PC-9 (cell line): ENCODE measurements around the gene PTPRR. TPM values are rescaled to one million over a fixed set of nuclear protein-coding genes. Genes with fewer than 3 reads are reported as not detected.

Experiments
- BruUV-seq: library from RNA; stranded (reverse); fragments of 400-500 nt; replicated peaks from 2 replicates; lab custom pipeline; 2021; lab: Mats Ljungman, UMichigan
- CTCF ChIA-PET: fragments of 300-600 bp; sonication (Branson Sonifier 250); formaldehyde crosslinking; loops from one replicate; lab custom pipeline; 2022; ENCODE audit warnings: antibody characterized with exemption; lab: Charles Lee
- POLR2A ChIA-PET: fragments of 300-600 bp; sonication (Branson Sonifier 250); formaldehyde crosslinking; loops from one replicate; lab custom pipeline; 2022; ENCODE audit warnings: antibody characterized with exemption; ENCODE audit not compliant: unreplicated experiment; lab: Charles Lee
- DNase-seq, 2 experiments: peaks; one replicate each; pipeline versions ENCODE4 v3.0.0 to v3.0.0-alpha.2; 2015 to 2022; ENCODE audit warnings: mixed read lengths in 1 of 2
- H2AFZ ChIP-seq: fragments of 200-600 bp; sonication (generic); 2 replicates; pipeline ENCODE4 v1.8.1; 2017; ENCODE audit warnings: antibody characterized with exemption
- H3F3A ChIP-seq: fragments of 200-600 bp; sonication (generic); 2 replicates; pipeline ENCODE4 v1.8.1; 2017; ENCODE audit warnings: antibody characterized with exemption, mild to moderate bottlenecking, low read depth; ENCODE audit not compliant: insufficient read depth
- H3K27ac ChIP-seq: fragments of 200-600 bp; sonication (generic); 2 replicates; pipeline ENCODE4 v1.6.1; 2016; ENCODE audit warnings: mixed run types
- H3K27me3 ChIP-seq: fragments of 200-600 bp; sonication (generic); 2 replicates; pipeline ENCODE4 v1.6.1; 2016; ENCODE audit warnings: low read depth, mixed run types; ENCODE audit not compliant: insufficient read depth
- H3K36me3 ChIP-seq: fragments of 200-600 bp; sonication (generic); 2 replicates; pipeline ENCODE4 v1.6.1; 2016; ENCODE audit warnings: low read depth, mixed run types
- H3K4me1 ChIP-seq: fragments of 200-600 bp; sonication (generic); replicated peaks from 2 replicates; pipeline ENCODE4 v1.6.1; 2016; ENCODE audit warnings: mixed run types; ENCODE audit not compliant: insufficient read depth
- H3K4me2 ChIP-seq: fragments of 200-600 bp; sonication (generic); 2 replicates; pipeline ENCODE4 v1.6.1; 2017; ENCODE audit warnings: mixed run types
- H3K4me3 ChIP-seq: fragments of 200-600 bp; sonication (generic); 2 replicates; pipeline ENCODE4 v1.6.1; 2016; ENCODE audit warnings: mixed run types
- H3K79me2 ChIP-seq: fragments of 200-600 bp; sonication (generic); 2 replicates; pipeline ENCODE4 v1.6.1; 2017; ENCODE audit warnings: low read depth, mixed run types
- H3K9me2 ChIP-seq: fragments of 200-600 bp; sonication (generic); 2 replicates; pipeline ENCODE4 v1.8.1; 2017; ENCODE audit warnings: mild to moderate bottlenecking; ENCODE audit not compliant: insufficient read depth
- H3K9me3 ChIP-seq: fragments of 200-600 bp; sonication (generic); 2 replicates; pipeline ENCODE4 v1.8.1; 2016; ENCODE audit warnings: low read depth; ENCODE audit not compliant: insufficient read depth
- H4K20me1 ChIP-seq: fragments of 200-600 bp; sonication (generic); 2 replicates; pipeline ENCODE4 v1.8.1; 2017; ENCODE audit not compliant: insufficient read depth
- CTCF ChIP-seq: fragments of 200-600 bp; sonication (generic); conservative IDR thresholded peaks from 2 replicates; pipeline ENCODE4 v1.6.1; 2017; ENCODE audit warnings: mixed run types, antibody characterized with exemption, mild to moderate bottlenecking, moderate library complexity
- EZH2 ChIP-seq: fragments of 200-600 bp; sonication (generic); IDR thresholded peaks from 2 replicates; pipeline ENCODE4 v1.8.0; 2017; ENCODE audit warnings: antibody characterized with exemption, low read depth
- intact Hi-C: fragments of 100-400 bp; cut with micrococcal nuclease; formaldehyde crosslinking; loops from one replicate; pipeline ENCODE4 v1.10.0; 2022; ENCODE audit not compliant: unreplicated experiment
- total RNA-seq: library from RNA; stranded (reverse); gene quantifications from 2 replicates; pipeline ENCODE4 v1.2.3, GENCODE V29; 2021

Gene PTPRR
- total RNA-seq, 1 experiment from 2014 or later, result 12.2 TPM

- H3K4me2 ChIP-seq, result no peak overlapping the region
- ChIA-PET CTCF (interaction anchor here (0.6 to 1.9 kb wide), 9 partner anchors 20 to 1487 kb away, joined by 3 to 23 read pairs (median 3); no protein-coding TSS in a partner anchor), POLR2A (no interaction called here)
- H4K20me1 ChIP-seq, result no peaks in the 10 kb centered on the region
- intact Hi-C loops, result loop anchor here (1.0 to 5.0 kb wide), 4 partner anchors 89 to 1013 kb away; no protein-coding TSS in a partner anchor
- no peak overlapping the region for H3K27ac ChIP-seq
- no peaks in the 10 kb centered on the region for H3K9me3 ChIP-seq
- no peak overlapping the region for H2AFZ ChIP-seq
- H3K9me2 ChIP-seq, result no peaks in the 10 kb centered on the region
- no peaks in the 10 kb centered on the region for H3K27me3 ChIP-seq
- H3K4me1 ChIP-seq, result no peaks in the 10 kb centered on the region
- no peak for TF ChIP-seq EZH2
- peak; percentile 85 for TF ChIP-seq CTCF
- BruUV-seq, result no TSS peak
- H3F3A ChIP-seq, result no peaks in the 10 kb centered on the region
- H3K79me2 ChIP-seq, result no peaks in the 10 kb centered on the region
- H3K36me3 ChIP-seq, result no peaks in the 10 kb centered on the region
- DNase-seq, result peak; percentile 30 to 43
- H3K4me3 ChIP-seq, result no peak overlapping the region
These were observed 187.2 kb downstream of the PTPRR start for GRCh38 chr12:70733385-70733784.

- Histone ChIP-seq H3K4me1 (no peaks in the 10 kb centered on the region), H3K27ac (no peak overlapping the region), H3K27me3 (no peaks in the 10 kb centered on the region), H3K79me2 (no peaks in the 10 kb centered on the region), H3K4me2 (no peak overlapping the region), H2AFZ (no peak overlapping the region), H3K9me3 (no peaks in the 10 kb centered on the region), H3K9me2 (no peaks in the 10 kb centered on the region), H3F3A (no peaks in the 10 kb centered on the region), H3K36me3 (no peaks in the 10 kb centered on the region), H3K4me3 (no peak overlapping the region), H4K20me1 (no peaks in the 10 kb centered on the region)
- intact Hi-C loops, result loop anchor here (2.0 to 5.0 kb wide), 2 partner anchors 90 to 1015 kb away; no protein-coding TSS in a partner anchor
- ChIA-PET CTCF (interaction anchor here (0.7 kb wide), 1 partner anchor 91 kb away, joined by 3 read pairs; no protein-coding TSS in a partner anchor), POLR2A (no interaction called here)
- TF ChIP-seq CTCF, result no peak
- no peak for TF ChIP-seq EZH2
- no peak for DNase-seq
- BruUV-seq, result no TSS peak
These were observed 188.3 kb downstream of the PTPRR start for GRCh38 chr12:70732287-70732686.

GRCh38 chr12:70730675-70731180 lies 189.8 kb downstream of the PTPRR start:
- Histone ChIP-seq H3K9me3 (no peaks in the 10 kb centered on the region), H2AFZ (no peak overlapping the region), H3K4me1 (no peaks in the 10 kb centered on the region), H3K27me3 (no peaks in the 10 kb centered on the region), H3K79me2 (no peaks in the 10 kb centered on the region), H3K36me3 (no peaks in the 10 kb centered on the region), H3K27ac (no peak overlapping the region), H4K20me1 (no peaks in the 10 kb centered on the region), H3K4me2 (no peak overlapping the region), H3K9me2 (no peaks in the 10 kb centered on the region), H3K4me3 (no peak overlapping the region), H3F3A (no peaks in the 10 kb centered on the region)
- TF ChIP-seq EZH2, result no peak
- TF ChIP-seq CTCF, result no peak
- ChIA-PET CTCF (interaction anchor here (0.6 to 1.1 kb wide), 2 partner anchors 283 to 846 kb away, joined by 3 read pairs; no protein-coding TSS in a partner anchor), POLR2A (no interaction called here)
- intact Hi-C loops, result loop anchor here (1.0 to 5.0 kb wide), 2 partner anchors 92 to 851 kb away; no protein-coding TSS in a partner anchor
- DNase-seq, result no peak
- BruUV-seq, result no TSS peak
